HG03025 (cell line): Measurements from ENCODE around the gene GPC5.

Experiments used
- ATAC-seq: cut with Tn5 transposase; IDR thresholded peaks from one replicate; pipeline ENCODE4 v1.9.1; 2021; ENCODE audit warnings: mild to moderate bottlenecking, moderate library complexity; ENCODE audit not compliant: unreplicated experiment, low FRiP score

Gene GPC5

DNA sequence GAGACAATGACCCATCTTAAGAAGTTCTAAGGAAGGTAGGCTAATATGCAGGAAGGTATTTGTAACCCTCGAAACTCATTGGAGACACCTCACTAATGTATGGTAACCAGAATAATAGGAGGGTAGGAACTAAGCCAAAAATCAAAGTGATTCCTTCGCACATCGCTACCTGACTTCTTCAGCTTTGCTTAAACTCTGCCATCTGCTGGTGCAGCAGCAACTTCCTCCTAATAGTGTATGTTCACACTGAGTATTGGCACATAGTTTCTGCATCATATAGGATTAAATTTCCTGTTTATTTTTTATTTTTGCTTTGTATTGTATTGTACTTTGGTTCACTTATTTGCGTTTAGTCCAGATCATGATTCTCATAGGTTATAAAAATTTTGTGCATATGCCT is 676.2 kb downstream of the GPC5 start:
- no peak for ATAC-seq

- no peak for ATAC-seq
These were observed 699.0 kb downstream of the GPC5 start for GRCh38 chr13:92097337-92097903.

- ATAC-seq, result no peak
These were observed 703.4 kb downstream of the GPC5 start for GRCh38 chr13:92101801-92102200.

DNA sequence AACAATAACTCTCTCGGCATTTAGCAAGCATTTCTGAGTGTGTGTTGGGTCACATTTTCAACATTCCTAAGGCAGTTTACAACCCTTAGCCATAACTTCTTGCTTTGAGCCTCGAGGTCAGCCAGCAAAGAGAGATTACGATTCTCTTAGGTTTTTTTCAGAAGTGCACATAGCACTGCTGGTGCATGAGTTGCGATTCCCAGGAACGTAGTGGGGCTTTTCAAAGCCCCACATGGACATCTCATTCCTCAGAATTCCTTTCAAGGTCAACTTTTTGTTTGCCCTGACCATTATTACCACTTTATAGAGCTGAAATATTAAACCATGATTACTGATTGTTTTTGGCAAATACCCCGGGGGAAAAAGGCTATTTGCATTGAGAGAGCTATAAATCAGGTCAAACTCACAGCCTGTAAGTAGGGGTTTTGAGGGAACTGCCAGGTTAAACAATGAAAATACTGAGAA is 705.3 kb downstream of the GPC5 start:
- ATAC-seq, result no peak

- ATAC-seq, result no peak
These were observed 723.9 kb downstream of the GPC5 start for GRCh38 chr13:92122186-92122853.

GRCh38 chr13:92126399-92126798 is 728.0 kb downstream of the GPC5 start:
- no peak for ATAC-seq

- ATAC-seq, result no peak
These were observed 737.1 kb downstream of the GPC5 start for GRCh38 chr13:92135509-92135908.

- ATAC-seq, result no peak
These were observed 738.2 kb downstream of the GPC5 start for GRCh38 chr13:92136449-92137155.

DNA sequence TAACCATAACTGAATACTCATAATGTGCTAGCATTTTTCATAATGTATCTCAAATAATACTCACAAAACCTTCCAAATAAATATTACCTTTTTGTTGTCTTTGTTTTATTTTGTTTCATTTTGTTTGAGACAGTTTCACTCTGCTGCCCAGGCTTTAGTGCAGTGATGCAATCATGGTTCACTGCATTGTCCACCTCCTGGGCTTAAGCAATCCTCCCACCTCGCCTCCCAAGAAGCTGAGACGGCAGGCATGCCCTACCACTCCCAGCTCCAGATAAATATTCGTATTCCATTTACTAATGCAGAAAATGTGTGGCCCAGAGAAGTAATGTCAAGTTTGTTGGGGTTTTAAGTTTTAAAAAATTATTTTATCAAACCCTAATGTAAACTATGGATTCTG is 739.1 kb downstream of the GPC5 start:
- no peak for ATAC-seq

DNA sequence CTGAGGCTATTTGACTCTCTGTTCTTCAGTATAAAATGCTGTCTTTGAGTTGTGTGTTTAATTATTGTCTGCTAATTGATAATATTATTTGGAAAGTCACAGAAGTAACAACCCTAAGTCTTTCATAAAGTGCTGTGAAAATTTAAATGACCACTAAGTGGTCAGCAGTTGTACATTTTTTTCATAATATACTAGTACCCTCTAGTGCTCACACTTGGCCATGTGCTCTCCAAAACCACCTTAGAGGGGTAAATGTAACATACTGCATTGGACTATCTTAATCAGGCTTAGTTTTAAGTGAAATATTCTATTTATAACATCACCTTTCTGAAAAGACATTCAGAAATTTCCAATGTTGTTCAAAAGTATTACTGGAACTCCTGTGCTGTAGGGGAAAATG is 745.3 kb downstream of the GPC5 start:
- no peak for ATAC-seq

- ATAC-seq, result no peak
These were observed 752.2 kb downstream of the GPC5 start for GRCh38 chr13:92150606-92151005.

GRCh38 chr13:92158346-92158745 is 759.9 kb downstream of the GPC5 start:
- no peak for ATAC-seq

GRCh38 chr13:92164822-92165221 is 766.4 kb downstream of the GPC5 start:
- no peak for ATAC-seq

- ATAC-seq, result no peak
These were observed 773.8 kb downstream of the GPC5 start for GRCh38 chr13:92172191-92172590.

GRCh38 chr13:92173254-92173653 is 774.8 kb downstream of the GPC5 start:
- no peak for ATAC-seq

DNA sequence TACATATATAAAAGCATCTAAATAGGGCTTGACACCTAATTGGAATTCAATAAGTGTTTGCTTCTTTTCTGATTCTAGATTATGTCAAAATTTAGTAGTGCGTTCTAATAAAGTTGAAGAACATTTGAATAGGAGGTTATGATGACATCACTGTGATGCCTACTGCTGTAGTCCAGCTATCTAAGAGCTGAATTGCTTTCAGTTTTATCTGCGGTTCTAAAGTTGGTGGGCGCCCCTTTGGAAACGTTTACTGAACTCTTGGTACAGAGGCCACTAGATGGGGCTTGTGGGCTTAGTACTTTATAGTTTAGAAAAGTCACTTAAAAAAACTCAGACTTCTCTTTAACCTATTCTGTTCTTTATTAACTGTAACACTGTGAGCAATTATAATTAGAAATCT is 776.9 kb downstream of the GPC5 start:
- no peak for ATAC-seq

DNA sequence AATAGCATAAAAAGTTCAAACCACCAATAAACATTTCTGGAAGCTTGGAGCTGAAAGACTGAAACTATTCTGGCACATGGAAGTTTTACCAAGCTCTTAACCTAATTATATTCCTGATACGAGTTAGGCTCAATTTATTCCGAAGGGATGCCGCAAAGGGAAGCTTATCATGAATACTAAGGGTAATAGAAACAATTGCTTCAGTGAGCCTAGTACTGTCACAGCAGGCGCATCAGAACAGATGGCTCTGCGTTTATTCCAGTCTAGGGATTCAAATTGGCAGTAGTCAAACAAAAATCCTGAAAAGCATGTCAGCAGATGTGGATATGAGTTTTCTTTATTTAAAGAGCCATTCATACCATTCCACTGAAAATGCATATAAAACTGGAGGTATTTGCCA is 779.5 kb downstream of the GPC5 start:
- no peak for ATAC-seq

GRCh38 chr13:92179223-92179622 is 780.8 kb downstream of the GPC5 start:
- no peak for ATAC-seq

GRCh38 chr13:92187378-92187989 is 789.1 kb downstream of the GPC5 start:
- peak; percentile 90 for ATAC-seq

DNA sequence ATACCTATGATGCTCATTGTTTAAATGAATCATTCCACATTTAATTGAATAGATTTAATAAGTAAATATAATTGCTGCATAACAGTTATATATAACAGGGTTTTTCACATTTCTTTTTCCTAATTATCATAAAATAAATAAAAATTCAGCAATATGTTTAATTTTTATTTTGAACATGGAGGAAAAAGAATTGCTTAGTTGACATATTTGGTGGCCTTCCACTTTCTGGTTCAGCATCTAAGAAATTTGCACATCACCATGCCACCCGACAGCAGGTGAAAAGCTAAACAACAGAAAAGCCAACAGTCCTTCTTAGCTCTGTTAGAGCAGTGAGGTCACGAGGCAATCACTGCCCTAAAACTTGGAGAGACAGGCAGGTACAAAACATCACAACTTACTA is 790.2 kb downstream of the GPC5 start:
- ATAC-seq, result no peak

DNA sequence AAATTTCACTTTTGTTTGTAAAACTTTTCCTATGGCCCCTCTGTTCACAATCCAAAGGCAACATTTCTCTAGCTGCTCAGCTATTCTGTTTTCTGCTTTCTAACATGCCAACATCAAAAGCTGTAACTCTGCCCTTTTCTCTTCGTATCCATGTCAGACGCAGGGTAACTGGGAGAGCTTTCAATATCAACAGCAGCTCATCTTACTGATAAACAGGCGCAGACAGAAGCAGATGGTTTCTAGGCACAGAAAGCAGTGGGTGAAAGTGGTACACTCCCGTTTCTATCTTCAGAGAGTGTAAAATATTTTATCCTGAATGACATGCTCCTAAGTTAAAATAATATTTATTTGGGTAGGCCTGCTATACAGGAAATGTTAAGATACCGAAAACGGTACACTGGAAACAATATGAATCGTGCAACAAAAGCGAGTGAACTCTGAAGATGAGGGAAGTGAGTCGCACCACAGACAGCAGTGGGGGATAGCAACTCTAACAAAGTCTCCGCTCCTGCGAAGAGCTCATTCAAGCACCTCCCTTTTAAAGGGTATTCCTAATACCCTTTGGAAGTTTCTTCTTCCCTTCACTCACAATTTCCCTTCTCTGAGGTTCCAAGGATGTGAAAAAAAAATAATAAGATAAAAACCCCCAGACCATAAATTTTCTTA is 798.3 kb downstream of the GPC5 start:
- no peak for ATAC-seq
